ENCODE results near the gene FRMD4A. TPM values are rescaled to one million over a fixed set of nuclear protein-coding genes. Genes with fewer than 3 reads are reported as not detected.

The FRMD4A gene
- total RNA-seq, 2 experiments from 2014 or later, result 3.1 to 3.7 TPM

- intact Hi-C loops (cut with DNase I, micrococcal nuclease), result loop anchor here (1.0 to 10.0 kb wide), 4 partner anchors 118 to 882 kb away; no protein-coding TSS in a partner anchor
- POLR2A ChIA-PET, result no interaction called here
Observed at GRCh38 chr10:13659887-13660550, 670.7 kb downstream of the FRMD4A start.

GRCh38 chr10:13658871-13659685, 671.6 kb downstream of the FRMD4A start:
- CTCF ChIA-PET, result interaction anchor here (0.9 kb wide), 1 partner anchor 1219 kb away, joined by 3 read pairs; no protein-coding TSS in a partner anchor
- no peaks in the 10 kb centered on the region for H3K9me3 ChIP-seq (ENCODE audit: control insufficient read depth in 1 of 2, insufficient read depth in 1 of 2, low read length in 2 of 2)
- H3K4me3 ChIP-seq (ENCODE audit: low read length), result no peak overlapping the region
- H3K4me3 Mint-ChIP-seq, result no peak overlapping the region
- ATAC-seq (ENCODE audit: poor library complexity) (no peak), DNase-seq (peak in 3 of 14 experiments; percentile 10 to 32 (median 29))
- H3K27me3 Mint-ChIP-seq, result no peaks in the 10 kb centered on the region
- H3K27me3 ChIP-seq (ENCODE audit: control insufficient read depth in 1 of 2, insufficient read depth in 2 of 2, low read length in 2 of 2), result no peaks in the 10 kb centered on the region
- no peaks in the 10 kb centered on the region for H3K9me3 Mint-ChIP-seq
- peaks cover 23% of the 10 kb centered on the region for H3K4me1 ChIP-seq (ENCODE audit: insufficient read depth, low read length)
- POLR2A ChIA-PET, result no interaction called here
- intact Hi-C loops (cut with DNase I, micrococcal nuclease), result loop anchor here in 1 of 2 experiments (2.0 kb wide), 1 partner anchor 436 kb away; no protein-coding TSS in a partner anchor
- H3K36me3 Mint-ChIP-seq (ENCODE audit: low read depth), result no peaks in the 10 kb centered on the region
- H3K36me3 ChIP-seq (ENCODE audit: insufficient read depth, low read length), result no peaks in the 10 kb centered on the region
- no peak for TF ChIP-seq CTCF (IDR thresholded peaks at IDR 0.05)
- H3K4me1 Mint-ChIP-seq (ENCODE audit: low read depth), result peaks cover 11% of the 10 kb centered on the region
- H3K27ac ChIP-seq (ENCODE audit: low read depth in 1 of 2, low read length in 2 of 2), result no peak overlapping the region
- no peak overlapping the region for H3K27ac Mint-ChIP-seq

More at GRCh38 chr10:13659887-13660550, 670.7 kb downstream of the FRMD4A start:
- H3K36me3 ChIP-seq (ENCODE audit: insufficient read depth, low read length), result no peaks in the 10 kb centered on the region
- no peak overlapping the region for H3K27ac ChIP-seq (ENCODE audit: low read depth in 1 of 2, low read length in 2 of 2)
- Mint-ChIP-seq H3K4me1 (ENCODE audit: low read depth) (peaks cover 11% of the 10 kb centered on the region), H3K36me3 (ENCODE audit: low read depth) (no peaks in the 10 kb centered on the region), H3K9me3 (no peaks in the 10 kb centered on the region), H3K27me3 (no peaks in the 10 kb centered on the region), H3K4me3 (no peak overlapping the region), H3K27ac (no peak overlapping the region)
- CTCF ChIA-PET, result interaction anchor here (0.9 kb wide), 1 partner anchor 1218 kb away, joined by 3 read pairs; no protein-coding TSS in a partner anchor
- ATAC-seq (ENCODE audit: poor library complexity), result peak; percentile 82
- H3K9me3 ChIP-seq (ENCODE audit: control insufficient read depth in 1 of 2, insufficient read depth in 1 of 2, low read length in 2 of 2), result no peaks in the 10 kb centered on the region
- H3K4me1 ChIP-seq (ENCODE audit: insufficient read depth, low read length), result peaks cover 23% of the 10 kb centered on the region
- TF ChIP-seq CTCF (IDR thresholded peaks at IDR 0.05), result peak; percentile 89
- H3K27me3 ChIP-seq (ENCODE audit: control insufficient read depth in 1 of 2, insufficient read depth in 2 of 2, low read length in 2 of 2), result no peaks in the 10 kb centered on the region
- DNase-seq, result peak; percentile 52 to 81 (median 65)
- H3K4me3 ChIP-seq (ENCODE audit: low read length), result no peak overlapping the region

- TF ChIP-seq CTCF (IDR thresholded peaks at IDR 0.05), result no peak
- Mint-ChIP-seq H3K27me3 (no peaks in the 10 kb centered on the region), H3K36me3 (ENCODE audit: low read depth) (no peaks in the 10 kb centered on the region), H3K4me3 (no peak overlapping the region), H3K27ac (no peak overlapping the region), H3K9me3 (no peaks in the 10 kb centered on the region), H3K4me1 (ENCODE audit: low read depth) (peaks cover 11% of the 10 kb centered on the region)
- no peak overlapping the region for H3K4me3 ChIP-seq (ENCODE audit: low read length)
- no peaks in the 10 kb centered on the region for H3K36me3 ChIP-seq (ENCODE audit: insufficient read depth, low read length)
- peaks cover 23% of the 10 kb centered on the region for H3K4me1 ChIP-seq (ENCODE audit: insufficient read depth, low read length)
- ChIA-PET CTCF (no interaction called here), POLR2A (no interaction called here)
- intact Hi-C loops (cut with DNase I, micrococcal nuclease), result loop anchor here in 1 of 2 experiments (2.0 kb wide), 1 partner anchor 437 kb away; no protein-coding TSS in a partner anchor
- peak in 2 of 14 experiments; percentile 9 to 13 for DNase-seq
- no peaks in the 10 kb centered on the region for H3K9me3 ChIP-seq (ENCODE audit: control insufficient read depth in 1 of 2, insufficient read depth in 1 of 2, low read length in 2 of 2)
- H3K27ac ChIP-seq (ENCODE audit: low read depth in 1 of 2, low read length in 2 of 2), result no peak overlapping the region
- H3K27me3 ChIP-seq (ENCODE audit: control insufficient read depth in 1 of 2, insufficient read depth in 2 of 2, low read length in 2 of 2), result no peaks in the 10 kb centered on the region
- no peak for ATAC-seq (ENCODE audit: poor library complexity)
Observed at GRCh38 chr10:13658264-13658663, 672.5 kb downstream of the FRMD4A start.
